HG02759 (cell line): ENCODE results near the gene INAFM1.

Experiments
- ATAC-seq: cut with Tn5 transposase; IDR thresholded peaks from one replicate; pipeline ENCODE4 v1.9.1; 2021; ENCODE audit warnings: mild to moderate bottlenecking, moderate library complexity; ENCODE audit not compliant: unreplicated experiment

Gene INAFM1

DNA sequence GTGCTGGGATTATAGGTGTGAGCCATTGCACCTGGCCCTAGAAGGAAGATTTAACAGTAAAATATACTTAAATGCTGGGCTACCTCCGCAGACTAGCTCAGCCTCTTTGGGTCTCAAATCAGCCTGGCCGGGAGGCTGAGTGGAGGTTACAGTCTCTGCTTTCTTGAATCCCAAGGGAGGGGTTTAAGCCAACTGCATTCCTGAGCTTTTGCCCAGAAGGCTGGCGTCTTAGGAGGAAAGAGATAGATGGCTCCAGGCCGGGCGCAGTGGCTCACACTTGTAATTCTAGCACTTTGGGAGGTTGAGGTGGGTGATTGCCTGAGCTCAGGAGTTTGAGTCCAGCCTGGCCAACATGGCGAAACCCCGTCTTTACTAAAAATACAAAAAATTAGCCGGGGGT lies 34.4 kb downstream of the INAFM1 start:
- no peak for ATAC-seq

DNA sequence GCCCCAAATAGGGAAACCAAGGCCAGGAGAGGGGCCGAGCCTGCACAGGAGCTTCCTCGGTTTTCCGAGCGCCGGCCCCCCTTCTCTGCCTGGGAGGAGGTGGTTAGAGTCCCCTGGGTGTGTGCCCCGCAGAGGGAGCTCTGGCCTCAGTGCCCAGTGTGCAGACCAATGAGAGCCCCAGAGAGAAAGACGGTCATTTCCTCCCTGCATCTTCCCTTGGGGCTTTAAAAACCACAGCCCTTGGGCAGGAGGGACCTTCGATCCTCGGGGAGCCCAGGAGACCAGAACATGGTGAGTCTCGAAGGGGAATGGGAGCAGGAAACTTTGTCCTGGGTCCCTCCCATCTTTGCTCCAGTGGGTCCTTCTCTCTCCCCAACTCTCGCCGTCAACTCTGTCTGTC lies 34.9 kb downstream of the INAFM1 start, which contains the start of gene C5AR1:
Gene C5AR1 (plus strand): TSS at position 254 of the 400 bp plus-strand sequence. CDS start 35 bp downstream, at position 289.
- ATAC-seq, result no peak

DNA sequence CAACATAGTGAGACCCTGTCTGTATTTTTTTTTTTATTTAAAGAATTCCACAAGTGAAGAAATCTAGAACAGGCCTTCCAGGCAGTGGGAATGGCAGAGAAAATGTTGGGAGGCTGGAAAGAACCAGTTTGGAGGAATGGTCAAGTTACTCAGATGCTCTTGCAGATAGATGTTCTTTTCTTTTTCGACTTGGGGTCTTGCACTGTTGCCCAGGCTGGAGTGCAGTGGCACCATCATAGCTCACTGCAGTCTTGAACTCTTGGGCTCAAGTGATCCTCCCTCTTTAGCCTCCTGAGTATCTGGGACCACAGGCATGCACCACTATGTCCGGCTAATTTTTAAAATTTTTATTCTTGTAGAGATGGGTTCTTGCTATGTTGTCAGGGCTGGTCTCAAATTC lies 35.6 kb downstream of the INAFM1 start:
- no peak for ATAC-seq

- no peak for ATAC-seq
Measured at GRCh38 chr19:47310819-47311218, 36.1 kb downstream of the INAFM1 start.

GRCh38 chr19:47312366-47313006 lies 37.8 kb downstream of the INAFM1 start:
- ATAC-seq, result no peak

- ATAC-seq, result no peak
Measured at GRCh38 chr19:47313754-47314295, 39.1 kb downstream of the INAFM1 start.

GRCh38 chr19:47315125-47315821 lies 40.6 kb downstream of the INAFM1 start:
- no peak for ATAC-seq

- ATAC-seq, result no peak
Measured at GRCh38 chr19:47316513-47316912, 41.8 kb downstream of the INAFM1 start.

DNA sequence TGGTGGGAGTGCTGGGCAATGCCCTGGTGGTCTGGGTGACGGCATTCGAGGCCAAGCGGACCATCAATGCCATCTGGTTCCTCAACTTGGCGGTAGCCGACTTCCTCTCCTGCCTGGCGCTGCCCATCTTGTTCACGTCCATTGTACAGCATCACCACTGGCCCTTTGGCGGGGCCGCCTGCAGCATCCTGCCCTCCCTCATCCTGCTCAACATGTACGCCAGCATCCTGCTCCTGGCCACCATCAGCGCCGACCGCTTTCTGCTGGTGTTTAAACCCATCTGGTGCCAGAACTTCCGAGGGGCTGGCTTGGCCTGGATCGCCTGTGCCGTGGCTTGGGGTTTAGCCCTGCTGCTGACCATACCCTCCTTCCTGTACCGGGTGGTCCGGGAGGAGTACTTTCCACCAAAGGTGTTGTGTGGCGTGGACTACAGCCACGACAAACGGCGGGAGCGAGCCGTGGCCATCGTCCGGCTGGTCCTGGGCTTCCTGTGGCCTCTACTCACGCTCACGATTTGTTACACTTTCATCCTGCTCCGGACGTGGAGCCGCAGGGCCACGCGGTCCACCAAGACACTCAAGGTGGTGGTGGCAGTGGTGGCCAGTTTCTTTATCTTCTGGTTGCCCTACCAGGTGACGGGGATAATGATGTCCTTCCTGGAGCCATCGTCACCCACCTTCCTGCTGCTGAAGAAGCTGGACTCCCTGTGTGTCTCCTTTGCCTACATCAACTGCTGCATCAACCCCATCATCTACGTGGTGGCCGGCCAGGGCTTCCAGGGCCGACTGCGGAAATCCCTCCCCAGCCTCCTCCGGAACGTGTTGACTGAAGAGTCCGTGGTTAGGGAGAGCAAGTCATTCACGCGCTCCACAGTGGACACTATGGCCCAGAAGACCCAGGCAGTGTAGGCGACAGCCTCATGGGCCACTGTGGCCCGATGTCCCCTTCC lies 45.5 kb downstream of the INAFM1 start:
- ATAC-seq, result no peak

- no peak for ATAC-seq
Measured at GRCh38 chr19:47321630-47322029, 46.9 kb downstream of the INAFM1 start.

DNA sequence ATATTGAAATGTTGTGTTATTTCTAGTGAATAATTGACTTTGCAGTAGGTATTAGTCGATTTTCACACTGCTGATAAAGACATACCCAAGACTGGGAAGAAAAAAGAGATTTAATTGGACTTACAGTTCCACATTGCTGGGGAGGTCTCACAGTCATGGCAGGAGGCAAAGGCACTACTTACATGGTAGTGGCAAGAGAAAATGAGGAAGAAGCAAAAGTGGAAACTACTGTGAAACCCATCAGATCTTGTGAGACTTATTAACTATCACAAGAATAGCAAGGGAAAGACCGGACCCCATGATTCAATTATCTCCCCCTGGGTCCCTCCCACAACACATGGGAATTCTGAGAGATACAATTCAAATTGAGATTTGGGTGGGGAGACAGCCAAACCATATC lies 47.4 kb downstream of the INAFM1 start:
- no peak for ATAC-seq

GRCh38 chr19:47323409-47323808 lies 48.7 kb downstream of the INAFM1 start:
- no peak for ATAC-seq

DNA sequence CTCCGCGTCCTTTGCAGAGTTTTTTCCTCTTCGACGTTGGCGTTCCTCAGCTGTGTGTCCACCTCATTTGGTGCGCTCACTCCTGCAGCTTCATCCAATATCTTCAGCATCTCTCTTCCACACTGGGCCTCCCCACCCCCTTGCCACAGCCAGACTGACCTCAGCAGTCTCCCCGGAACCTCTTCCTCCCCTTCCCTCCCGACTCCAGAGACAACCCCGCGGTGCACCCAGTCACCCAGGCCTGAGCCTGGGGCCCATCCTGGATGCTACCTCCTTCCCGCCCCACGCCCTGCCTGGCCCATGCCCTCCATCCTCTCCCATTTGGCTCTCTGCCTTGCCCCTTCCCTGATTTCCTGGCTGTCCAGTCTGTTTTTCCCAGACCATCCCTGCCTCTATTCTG lies 49.2 kb downstream of the INAFM1 start:
- no peak for ATAC-seq

DNA sequence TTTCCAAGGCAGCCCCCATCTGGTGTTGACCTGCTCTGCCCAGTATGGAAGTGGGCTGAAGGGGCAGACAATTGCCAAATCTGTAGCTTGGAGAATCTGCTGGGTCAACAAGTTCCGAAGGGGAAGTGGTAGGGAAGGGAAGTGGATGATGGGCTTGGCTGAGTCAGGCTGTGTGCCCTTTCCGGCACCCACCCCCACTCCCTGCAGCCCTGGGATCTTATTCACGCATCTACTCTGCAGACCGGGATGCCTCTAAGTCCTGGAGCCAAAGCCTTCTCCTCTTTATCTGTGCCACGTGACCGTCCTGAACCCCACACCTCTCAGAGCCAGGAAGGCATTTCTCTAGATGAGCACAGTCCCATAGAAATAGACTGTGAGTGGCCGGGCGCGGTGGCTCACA lies 49.8 kb downstream of the INAFM1 start:
- ATAC-seq, result no peak
